ENCODE measurements around the gene SH3BP4.

- TF ChIP-seq CTCF (IDR thresholded peaks at IDR 0.05; ENCODE audit: control extremely low read depth in 1 of 3, insufficient read depth in 1 of 3, low read depth in 1 of 3, low read length in 3 of 3) (no peak), TAF1 (IDR thresholded peaks at IDR 0.05; ENCODE audit: low read depth, low read length) (no peak), JUND (IDR thresholded peaks at IDR 0.05; ENCODE audit: low read length) (no peak), ZNF274 (IDR thresholded peaks at IDR 0.05; ENCODE audit: borderline replicate concordance, extremely low read depth, low read length) (no peak), HDAC2 (IDR thresholded peaks at IDR 0.05; ENCODE audit: borderline replicate concordance in 1 of 2, low read depth in 2 of 2, low read length in 2 of 2) (no peak)
Observed at GRCh38 chr2:235087832-235088495, 136.1 kb downstream of the SH3BP4 start.
